Pancreas (tissue), 10 donors: ENCODE data around the gene GALNT11. TPM values are rescaled to one million over a fixed set of nuclear protein-coding genes. Genes with fewer than 3 reads are reported as not detected.
A peak's percentile ranks its signal among the peaks of the same experiment; 100 is the strongest.

ENCODE experiments used
- ATAC-seq, 4 donors: fragments of 200-7000 bp; cut with Tn5 transposase; one replicate each; pipeline versions ENCODE4 v1.8.0 to v1.9.1; 2020; ENCODE audit warnings: mild to moderate bottlenecking in 4 of 4, moderate library complexity in 4 of 4
- DNase-seq, 6 donors: peaks; one replicate each; pipeline ENCODE4 v3.0.0-alpha.2; 2020
- FAIRE-seq: peaks from 2 replicates; lab custom pipeline; 2012; peaks lifted over from hg19 to GRCh38; lab: Jason Lieb, UNC
- H3K27ac ChIP-seq, 4 donors: fragments of 200-600 bp; sonication (generic); 1 replicate in 3 of 4; 2 replicates in 1 of 4; pipeline versions ENCODE4 v1.5.0 to v1.8.0; 2020
- H3K27me3 ChIP-seq, 4 donors: fragments of 200-600 bp; one replicate each; pipeline ENCODE4 v1.8.0; 2021
- H3K36me3 ChIP-seq, 3 donors: fragments of 200-600 bp; sonication (generic) in 1 of 3; one replicate each; pipeline versions ENCODE4 v1.5.0 to v1.8.0; 2020 to 2021
- H3K4me1 ChIP-seq, 3 donors: fragments of 200-600 bp; one replicate each; pipeline ENCODE4 v1.8.0; 2021
- H3K4me3 ChIP-seq, 4 donors: fragments of 200-600 bp; sonication (generic) in 2 of 4; one replicate each; pipeline versions ENCODE4 v1.5.0 to v1.8.0; 2020 to 2021
- H3K9me3 ChIP-seq, 4 donors: fragments of 200-600 bp; one replicate each; pipeline ENCODE4 v1.8.0; 2021
- WGBS, 2 donors: extraction: QIAGEN DNeasy Blood & Tissue Kit; methylation state at CpG; one replicate each; pipeline ENCODE4 v1.1.7; 2013; 5-methylcytosine and 5-hydroxymethylcytosine counted together
- intact Hi-C, 3 donors: fragments of 100-400 bp; cut with DNase I; formaldehyde crosslinking; loops; one replicate each; pipeline versions ENCODE4 v1.11.1 to v1.14.2; 2022
- polyA plus RNA-seq, 2 donors: library from polyadenylated mRNA; stranded (reverse); fragments of 200-250 nt; gene quantifications; one replicate each; pipeline ENCODE4 v1.2.3, GENCODE V29; 2013
- total RNA-seq, 6 donors: library from RNA; stranded (reverse); fragmentation: NEBNext Ultra II Directional in 4 of 6; extraction: Animal tissue kit (Norgen Biotek cat#: 25700) in 4 of 6; gene quantifications; one replicate each; pipeline versions ENCODE4 v1.2.1 to v1.2.4, GENCODE V29; 2021 to 2023
- TF ChIP-seq, protein P1 (sequence below), 4 donors: fragments of 200-600 bp; sonication (generic) in 3 of 4; IDR thresholded peaks; one replicate each; pipeline versions ENCODE4 v1.5.0 to v1.8.0; 2021; ENCODE audit warnings: antibody characterized with exemption in 4 of 4
- donor health status: healthy with polysubstance abuse.
- donor health status: DM: no; HTN: no; CAD: no; lungs with moderate emphysema.
- donor health status: DM: no; HTN: no; CAD: no.
- donor health status: control.
- donor health status: control.
- donor health status: Bipolar disorder and iron deficiency.
- donor health status: DM: yes; HTN: yes; CAD: no.
- donor health status: DM: no; HTN: no; CAD: no.
- donor health status: DM: no; HTN: no; CAD: no.
- donor health status: DM: yes; HTN: yes; CAD: no.

The GALNT11 gene
- total and polyA plus RNA-seq, 8 donors: 12.9 to 36.3 (median 26.9) TPM

DNA sequence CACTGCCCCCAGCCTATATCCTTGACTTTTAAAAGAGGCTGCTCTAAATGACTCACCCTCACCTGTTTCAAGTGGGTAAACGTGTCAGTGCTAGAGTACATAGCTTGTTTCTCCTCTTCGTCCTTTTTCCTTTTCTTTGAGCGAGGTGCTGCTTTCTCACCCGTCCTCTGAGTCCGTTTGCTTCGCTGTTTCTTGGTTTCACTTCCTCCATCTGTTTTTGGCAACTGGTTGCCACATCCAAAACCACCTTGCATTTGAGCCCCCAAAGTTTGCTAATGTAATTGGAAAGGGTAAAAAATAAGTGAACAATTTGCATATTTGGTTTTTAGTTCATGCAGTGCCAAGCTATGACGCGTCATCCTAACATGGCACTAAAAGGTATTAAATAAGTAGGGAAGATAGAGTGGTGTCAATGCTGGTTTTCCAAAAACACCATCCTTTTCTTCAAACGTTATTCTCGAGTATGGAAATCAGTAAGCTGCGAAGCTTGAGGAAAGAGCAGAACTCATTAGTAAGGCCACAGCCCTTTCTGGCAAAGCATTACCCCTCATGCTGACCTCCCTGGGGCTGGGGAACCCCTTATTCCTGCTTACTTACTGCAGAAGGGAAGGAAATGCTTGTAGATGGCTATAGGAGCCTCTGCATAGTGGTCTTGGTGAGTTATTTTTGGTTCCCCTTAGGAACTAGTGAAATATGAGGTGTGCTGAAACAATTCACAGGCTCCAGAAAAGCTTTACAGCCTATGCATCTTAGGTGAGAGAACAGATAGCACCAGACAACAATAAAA lies 133.5 kb downstream of the GALNT11 start:
- H3K9me3 ChIP-seq: no peaks in the 10 kb centered on the region
- no peak for FAIRE-seq
- H3K27ac ChIP-seq: no peak overlapping the region
- peaks cover 9 to 88% (median 18%) of the 10 kb centered on the region in 3 donors for H3K36me3 ChIP-seq
- intact Hi-C loops: no loop called here
- WGBS, 2 donors: 91 to 92% methylated on average over 11 of the region's 11 CpGs
- peak in 2 of 4 donors; percentile 24 to 27 for ATAC-seq
- no peak overlapping the region for H3K4me3 ChIP-seq
- TF ChIP-seq, protein P1, sequence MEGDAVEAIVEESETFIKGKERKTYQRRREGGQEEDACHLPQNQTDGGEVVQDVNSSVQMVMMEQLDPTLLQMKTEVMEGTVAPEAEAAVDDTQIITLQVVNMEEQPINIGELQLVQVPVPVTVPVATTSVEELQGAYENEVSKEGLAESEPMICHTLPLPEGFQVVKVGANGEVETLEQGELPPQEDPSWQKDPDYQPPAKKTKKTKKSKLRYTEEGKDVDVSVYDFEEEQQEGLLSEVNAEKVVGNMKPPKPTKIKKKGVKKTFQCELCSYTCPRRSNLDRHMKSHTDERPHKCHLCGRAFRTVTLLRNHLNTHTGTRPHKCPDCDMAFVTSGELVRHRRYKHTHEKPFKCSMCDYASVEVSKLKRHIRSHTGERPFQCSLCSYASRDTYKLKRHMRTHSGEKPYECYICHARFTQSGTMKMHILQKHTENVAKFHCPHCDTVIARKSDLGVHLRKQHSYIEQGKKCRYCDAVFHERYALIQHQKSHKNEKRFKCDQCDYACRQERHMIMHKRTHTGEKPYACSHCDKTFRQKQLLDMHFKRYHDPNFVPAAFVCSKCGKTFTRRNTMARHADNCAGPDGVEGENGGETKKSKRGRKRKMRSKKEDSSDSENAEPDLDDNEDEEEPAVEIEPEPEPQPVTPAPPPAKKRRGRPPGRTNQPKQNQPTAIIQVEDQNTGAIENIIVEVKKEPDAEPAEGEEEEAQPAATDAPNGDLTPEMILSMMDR (IDR thresholded peaks at IDR 0.05): no peak
- DNase-seq: no peak
- H3K27me3 ChIP-seq: no peaks in the 10 kb centered on the region
- no peaks in the 10 kb centered on the region for H3K4me1 ChIP-seq

DNA sequence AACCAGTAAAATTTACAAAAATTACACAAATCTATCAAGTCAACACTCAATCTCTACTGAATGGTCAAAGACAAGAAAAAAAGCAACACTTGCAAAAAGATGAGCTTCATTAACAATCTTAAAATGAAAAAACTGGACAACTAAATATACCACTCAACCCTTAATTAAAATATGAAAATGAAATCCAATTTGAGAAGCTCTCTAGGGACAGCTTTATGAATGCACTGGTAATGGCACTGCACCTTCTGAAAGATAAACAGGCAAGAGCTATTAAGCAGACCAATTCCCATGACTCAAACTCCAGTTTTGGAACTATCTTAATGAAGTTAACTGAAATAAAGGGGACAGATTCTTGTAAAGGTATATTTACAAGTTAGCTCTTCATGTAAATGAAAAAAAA lies 135.7 kb downstream of the GALNT11 start:
- Histone ChIP-seq H3K27me3 (no peaks in the 10 kb centered on the region), H3K4me1 (no peaks in the 10 kb centered on the region), H3K27ac (no peak overlapping the region), H3K36me3 (peaks cover 10 to 67% (median 14%) of the 10 kb centered on the region in 3 donors), H3K9me3 (no peaks in the 10 kb centered on the region), H3K4me3 (no peak overlapping the region)
- intact Hi-C loops: no loop called here
- FAIRE-seq (no peak), ATAC-seq (no peak), DNase-seq (no peak)
- TF ChIP-seq, protein P1 (IDR thresholded peaks at IDR 0.05): no peak

DNA sequence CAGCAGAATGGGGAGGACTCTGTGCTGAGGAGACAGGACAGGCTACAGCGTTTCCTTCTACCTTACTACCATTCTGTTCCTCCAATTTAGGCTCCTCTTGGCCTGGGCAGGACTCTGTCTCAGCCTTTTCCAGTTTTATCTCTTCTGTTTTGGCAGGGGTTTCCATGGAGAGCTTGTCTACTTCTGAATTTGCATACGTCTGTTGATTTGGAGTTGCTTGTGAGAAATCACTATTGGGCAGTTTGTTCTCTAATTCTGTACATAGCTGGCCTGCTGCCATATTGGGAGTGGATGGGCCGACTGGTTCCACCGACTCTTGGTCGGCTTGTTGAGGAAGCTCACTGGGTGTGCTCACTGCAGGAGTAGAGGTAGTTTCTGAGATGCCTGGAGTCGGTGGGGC lies 136.8 kb downstream of the GALNT11 start:
- Histone ChIP-seq H3K4me3 (no peak overlapping the region), H3K9me3 (no peaks in the 10 kb centered on the region), H3K4me1 (no peaks in the 10 kb centered on the region), H3K27ac (no peak overlapping the region), H3K27me3 (no peaks in the 10 kb centered on the region), H3K36me3 (peaks cover 10 to 68% (median 23%) of the 10 kb centered on the region in 3 donors)
- WGBS, 2 donors: 66 to 75% methylated on average over 6 of the region's 6 CpGs
- no peak for DNase-seq
- intact Hi-C loops: no loop called here
- no peak for ATAC-seq
- TF ChIP-seq, protein P1 (IDR thresholded peaks at IDR 0.05): no peak
- no peak for FAIRE-seq

Other genes with a start within 250 kb of the GALNT11 start
- 10 to 100 TPM in 2 of 6 donors, 1 to 10 TPM in 4; 7.4 to 16.7 (median 9.2) TPM for gene PRKAG2, start 148.6 kb upstream of the GALNT11 start, total RNA-seq
- gene PRKAG2, start 148.6 kb upstream of the GALNT11 start, polyA plus RNA-seq: 10 to 100 TPM in 1 of 2 donors, 1 to 10 TPM in 1; 8.6 to 13.1 TPM
- not detected for gene GALNTL5, start 69.2 kb upstream of the GALNT11 start, total RNA-seq
- gene GALNTL5, start 69.2 kb upstream of the GALNT11 start, polyA plus RNA-seq: not detected